ENCODE results near the gene KIAA1191. TPM values are rescaled to one million over a fixed set of nuclear protein-coding genes. Genes with fewer than 3 reads are reported as not detected.

Gene KIAA1191
- total and polyA plus RNA-seq, 9 of the 15 experiments (the other 6 are each of a cell fraction or from before 2014, with no cell fraction given): 31.0 to 80.2 (median 45.7) TPM

- TF ChIP-seq, protein P1, sequence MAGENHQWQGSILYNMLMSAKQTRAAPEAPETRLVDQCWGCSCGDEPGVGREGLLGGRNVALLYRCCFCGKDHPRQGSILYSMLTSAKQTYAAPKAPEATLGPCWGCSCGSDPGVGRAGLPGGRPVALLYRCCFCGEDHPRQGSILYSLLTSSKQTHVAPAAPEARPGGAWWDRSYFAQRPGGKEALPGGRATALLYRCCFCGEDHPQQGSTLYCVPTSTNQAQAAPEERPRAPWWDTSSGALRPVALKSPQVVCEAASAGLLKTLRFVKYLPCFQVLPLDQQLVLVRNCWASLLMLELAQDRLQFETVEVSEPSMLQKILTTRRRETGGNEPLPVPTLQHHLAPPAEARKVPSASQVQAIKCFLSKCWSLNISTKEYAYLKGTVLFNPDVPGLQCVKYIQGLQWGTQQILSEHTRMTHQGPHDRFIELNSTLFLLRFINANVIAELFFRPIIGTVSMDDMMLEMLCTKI (IDR thresholded peaks at IDR 0.05; ENCODE audit: partially characterized antibody): no peak
- TF ChIP-seq, protein P2, sequence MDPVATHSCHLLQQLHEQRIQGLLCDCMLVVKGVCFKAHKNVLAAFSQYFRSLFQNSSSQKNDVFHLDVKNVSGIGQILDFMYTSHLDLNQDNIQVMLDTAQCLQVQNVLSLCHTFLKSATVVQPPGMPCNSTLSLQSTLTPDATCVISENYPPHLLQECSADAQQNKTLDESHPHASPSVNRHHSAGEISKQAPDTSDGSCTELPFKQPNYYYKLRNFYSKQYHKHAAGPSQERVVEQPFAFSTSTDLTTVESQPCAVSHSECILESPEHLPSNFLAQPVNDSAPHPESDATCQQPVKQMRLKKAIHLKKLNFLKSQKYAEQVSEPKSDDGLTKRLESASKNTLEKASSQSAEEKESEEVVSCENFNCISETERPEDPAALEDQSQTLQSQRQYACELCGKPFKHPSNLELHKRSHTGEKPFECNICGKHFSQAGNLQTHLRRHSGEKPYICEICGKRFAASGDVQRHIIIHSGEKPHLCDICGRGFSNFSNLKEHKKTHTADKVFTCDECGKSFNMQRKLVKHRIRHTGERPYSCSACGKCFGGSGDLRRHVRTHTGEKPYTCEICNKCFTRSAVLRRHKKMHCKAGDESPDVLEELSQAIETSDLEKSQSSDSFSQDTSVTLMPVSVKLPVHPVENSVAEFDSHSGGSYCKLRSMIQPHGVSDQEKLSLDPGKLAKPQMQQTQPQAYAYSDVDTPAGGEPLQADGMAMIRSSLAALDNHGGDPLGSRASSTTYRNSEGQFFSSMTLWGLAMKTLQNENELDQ (CRISPR knock-in tag; IDR thresholded peaks at IDR 0.05; ENCODE audit: borderline replicate concordance): peak; percentile 62; the same call in 1 of the 2 replicates
- TF ChIP-seq CBX8 (IDR thresholded peaks at IDR 0.05; ENCODE audit: borderline replicate concordance, extremely low read depth, low read depth, low read length, poor library complexity, severe bottlenecking) (no peak), CHAMP1 (IDR thresholded peaks at IDR 0.05) (peak; percentile 86), SOX6 (IDR thresholded peaks at IDR 0.05) (peak; percentile 58; the same call in 1 of the 2 replicates), SAP30 (IDR thresholded peaks at IDR 0.05; ENCODE audit: borderline replicate concordance, insufficient read depth, low read depth, low read length, poor library complexity, severe bottlenecking) (peak; percentile 99), SP1 (CRISPR knock-in tag; IDR thresholded peaks at IDR 0.05) (peak; percentile 98), ZNF324 (CRISPR knock-in tag; IDR thresholded peaks at IDR 0.05) (no peak), ZNF766 (CRISPR knock-in tag; conservative IDR thresholded peaks at IDR 0.05) (no peak; the same call in 1 of the 2 replicates), MAX (CRISPR knock-in tag; IDR thresholded peaks at IDR 0.05) (peak; percentile 99), CREB1 (IDR thresholded peaks at IDR 0.05) (peak; percentile 50; the same call in 1 of the 2 replicates), CREB1 (CRISPR knock-in tag; IDR thresholded peaks at IDR 0.05) (peak; percentile 80), ZNF785 (CRISPR knock-in tag; IDR thresholded peaks at IDR 0.05) (no peak), ZNF511 (CRISPR knock-in tag; IDR thresholded peaks at IDR 0.05) (no peak), ZBTB8A (IDR thresholded peaks at IDR 0.05; ENCODE audit: partially characterized antibody) (no peak), FOS (IDR thresholded peaks at IDR 0.05; ENCODE audit: extremely low read depth, insufficient read length) (no peak)
These were observed 27.0 kb upstream of the KIAA1191 start, which contains the start of the genes HIGD2A and NOP16 (continued) for GRCh38 chr5:176388444-176389134.
